LNCaP clone FGC (cell line): ENCODE measurements around the gene IL11RA.
A peak's percentile ranks its signal among the peaks of the same experiment; 100 is the strongest.
"Not testable (repeated sequence)": the region's sequence is repeated elsewhere in the genome, so short reads cannot be mapped to it uniquely, and the experiment has no call there.

Experiments used
- DNase-seq: peaks from one replicate; pipeline ENCODE4 v3.0.0-alpha.2; 2011; ENCODE audit warnings: low read depth
- H3K4me3 ChIP-seq: 2 replicates; pipeline ENCODE4 v1.5.1; 2011; ENCODE audit warnings: mild to moderate bottlenecking, low read depth, low read length, control low read depth
- CTCF ChIP-seq: IDR thresholded peaks from 2 replicates; pipeline ENCODE4 v1.5.1; 2012; ENCODE audit warnings: mild to moderate bottlenecking; ENCODE audit not compliant: control insufficient read depth, insufficient read depth; ENCODE audit errors: extremely low read depth

The IL11RA gene

GRCh38 chr9:34637356-34638137, 14.4 kb upstream of the IL11RA start, which contains the start of gene SIGMAR1:
TSS of gene SIGMAR1 (minus strand) at chr9:34637787. CDS start at chr9:34637697, 90 bp downstream.
- peak; percentile 76 for DNase-seq
- TF ChIP-seq CTCF: no peak
- peak within 1 kb of the TSS; percentile 83 for H3K4me3 ChIP-seq

- peak overlapping the region; percentile 83 for H3K4me3 ChIP-seq
- DNase-seq: no peak
- no peak for TF ChIP-seq CTCF
Observed at GRCh38 chr9:34638138-34638445, 13.9 kb upstream of the IL11RA start.

- DNase-seq, H3K4me3 ChIP-seq: not testable (repeated sequence)
Observed at GRCh38 chr9:34639322-34639721, 12.7 kb upstream of the IL11RA start.

GRCh38 chr9:34642679-34643078, 9.3 kb upstream of the IL11RA start:
- DNase-seq: no peak
- no peak overlapping the region for H3K4me3 ChIP-seq
- TF ChIP-seq CTCF: no peak

GRCh38 chr9:34644766-34645314, 7.1 kb upstream of the IL11RA start:
- H3K4me3 ChIP-seq: no peak overlapping the region
- DNase-seq: no peak

GRCh38 chr9:34646211-34647083, 5.5 kb upstream of the IL11RA start, which contains the start of gene GALT:
TSS of gene GALT (plus strand) at chr9:34646675. CDS start at chr9:34646705, 30 bp downstream.
- H3K4me3 ChIP-seq: peak within 1 kb of the TSS; percentile 71
- TF ChIP-seq CTCF: peak; percentile 57
- DNase-seq: peak; percentile 41

More at GRCh38 chr9:34644766-34645314, 7.1 kb upstream of the IL11RA start:
- no peak for TF ChIP-seq CTCF

GRCh38 chr9:34647084-34647403, 4.9 kb upstream of the IL11RA start:
- no peak for TF ChIP-seq CTCF
- H3K4me3 ChIP-seq: peak overlapping the region; percentile 71
- DNase-seq: no peak
